Measurements from ENCODE around the gene CHMP2A. TPM values are rescaled to one million over a fixed set of nuclear protein-coding genes. Genes with fewer than 3 reads are reported as not detected.

The CHMP2A gene
- 101 and 114 TPM in 2 replicates for total RNA-seq

GRCh38 chr19:58554494-58555368 is at the start of gene CHMP2A:
CHMP2A (minus strand) TSS chr19:58555105; CDS start chr19:58554212, 893 bp downstream.

GRCh38 chr19:58572818-58573657 is 18.1 kb upstream of the CHMP2A start, which contains the start of gene MZF1:
MZF1 (minus strand) TSS chr19:58573335; CDS start chr19:58571389, 1,946 bp downstream.

GRCh38 chr19:58558066-58558622 is 3.2 kb upstream of the CHMP2A start, which contains the start of gene UBE2M:
UBE2M (minus strand) TSS chr19:58558611; CDS start chr19:58558381, 230 bp downstream.

GRCh38 chr19:58543826-58544590 is 10.9 kb downstream of the CHMP2A start, which contains the start of gene TRIM28:
TRIM28 (plus strand) TSS chr19:58544064; CDS start chr19:58544758, 694 bp downstream.

GRCh38 chr19:58519355-58520256 is 35.3 kb downstream of the CHMP2A start, which contains the start of gene ZBTB45:
ZBTB45 (minus strand) TSS chr19:58519810; CDS start chr19:58517673, 2,137 bp downstream.

GRCh38 chr19:58511353-58512208 is 43.3 kb downstream of the CHMP2A start, which contains the start of gene SLC27A5:
SLC27A5 (minus strand) TSS chr19:58511992; CDS start chr19:58511955, 37 bp downstream.

Other genes with a start within 250 kb of the CHMP2A start
- gene ERVK3-1, start 249.7 kb downstream of the CHMP2A start, total RNA-seq = 22.0 and 31.9 TPM in 2 replicates
- gene ZSCAN22, start 228.1 kb downstream of the CHMP2A start, total RNA-seq = 2.0 and 2.7 TPM in 2 replicates
- gene A1BG, start 201.6 kb downstream of the CHMP2A start, total RNA-seq = 15.6 and 26.6 TPM in 2 replicates
- 0.86 and 1.3 TPM in 2 replicates for gene ZNF497, start 192.4 kb downstream of the CHMP2A start, total RNA-seq
- gene ZNF837, start 174.1 kb downstream of the CHMP2A start, total RNA-seq = 2.5 and 3.7 TPM in 2 replicates
- 2,350 and 2,403 TPM in 2 replicates for gene RPS5, start 167.8 kb downstream of the CHMP2A start, total RNA-seq
- 0.27 and 0.31 TPM in 2 replicates for gene RNF225, start 159.4 kb downstream of the CHMP2A start, total RNA-seq
- gene ZNF584, start 146.5 kb downstream of the CHMP2A start, total RNA-seq = 7.0 and 16.3 TPM in 2 replicates
- 1.6 and 2.2 TPM in 2 replicates for gene ZNF132, start 115.0 kb downstream of the CHMP2A start, total RNA-seq
- gene ZNF324B, start 103.5 kb downstream of the CHMP2A start, total RNA-seq = 6.6 and 7.2 TPM in 2 replicates
- 6.2 and 9.3 TPM in 2 replicates for gene ZNF324, start 88.0 kb downstream of the CHMP2A start, total RNA-seq
- 6.5 and 8.6 TPM in 2 replicates for gene ZNF446, start 78.8 kb downstream of the CHMP2A start, total RNA-seq
- 12.7 and 12.8 TPM in 2 replicates for gene SLC27A5, start 43.1 kb downstream of the CHMP2A start, total RNA-seq
- gene ZBTB45, start 35.3 kb downstream of the CHMP2A start, total RNA-seq = 11.1 and 13.1 TPM in 2 replicates
- gene TRIM28, start 11.0 kb downstream of the CHMP2A start, total RNA-seq = 265 and 397 TPM in 2 replicates
- gene UBE2M, start 3.5 kb upstream of the CHMP2A start, total RNA-seq = 32.1 and 51.0 TPM in 2 replicates
- 6.6 and 9.8 TPM in 2 replicates for gene MZF1, start 18.2 kb upstream of the CHMP2A start, total RNA-seq

All from hair follicular keratinocyte (primary cell).